ENCODE measurements around the gene RBFOX1.

DNA sequence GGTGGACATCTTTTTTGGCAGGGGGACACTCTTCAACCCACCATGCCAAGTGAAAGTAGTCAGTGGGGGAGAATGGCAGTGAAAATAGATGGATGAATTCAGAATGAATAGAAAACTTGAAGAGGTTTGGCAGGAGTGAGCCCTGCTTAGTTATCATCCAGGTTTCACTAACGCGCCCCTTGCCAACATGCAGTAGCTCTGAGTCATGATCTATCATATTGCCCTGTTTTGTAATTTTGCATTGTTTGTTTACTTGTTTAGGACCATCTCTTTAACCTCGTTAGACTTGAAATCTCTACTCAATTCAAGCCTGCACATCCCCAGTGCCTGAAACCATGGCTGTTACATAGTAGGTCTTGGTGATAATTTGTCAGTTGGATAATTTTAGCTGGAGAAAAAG, 116.7 kb downstream of the RBFOX1 start:
- TF ChIP-seq POLR2AphosphoS5 (IDR thresholded peaks at IDR 0.05; ENCODE audit: borderline replicate concordance, low read depth, low read length) (no peak), EZH2 (IDR thresholded peaks at IDR 0.05) (no peak), FOXP2 (optimal IDR thresholded peaks at IDR 0.05; ENCODE audit: control extremely low read depth, extremely low read length, insufficient read depth) (no peak)
